Myocyte (in vitro differentiated cells): ENCODE data around the gene SCO1. TPM values are rescaled to one million over a fixed set of nuclear protein-coding genes. Genes with fewer than 3 reads are reported as not detected.
A peak's percentile ranks its signal among the peaks of the same experiment; 100 is the strongest.
"Not testable (repeated sequence)": the region's sequence is repeated elsewhere in the genome, so short reads cannot be mapped to it uniquely, and the experiment has no call there.

Experiments used
- DNase-seq: peaks from one replicate; pipeline ENCODE4 v3.0.0-alpha.2; 2012; ENCODE audit warnings: low read depth
- polyA plus RNA-seq: library from polyadenylated mRNA; unstranded; fragments of >200 nt; gene quantifications from one replicate; pipeline ENCODE4 v1.2.1, GENCODE V29; 2012; ENCODE audit warnings: missing spikeins
- total RNA-seq: library from RNA; depleted of rRNA; stranded (reverse); fragments of >200 nt; gene quantifications from 2 replicates; pipeline ENCODE4 v1.2.3, GENCODE V29; 2014

The SCO1 gene
- total RNA-seq: 49.0 and 53.8 TPM in 2 replicates
- 27.9 TPM for polyA plus RNA-seq

GRCh38 chr17:10697092-10698081 is at the start of gene SCO1, which contains the start of gene ADPRM:
Gene SCO1 (minus strand): TSS chr17:10697533. CDS start chr17:10697507, 26 bp downstream.
Gene ADPRM (plus strand): TSS chr17:10697594. CDS start chr17:10704927, 7,333 bp downstream.
- peak; percentile 97 for DNase-seq

GRCh38 chr17:10745231-10745630 is 47.9 kb upstream of the SCO1 start:
- DNase-seq: peak; percentile 50

- DNase-seq: no peak
These were observed 47.2 kb upstream of the SCO1 start for GRCh38 chr17:10744501-10745000.

GRCh38 chr17:10743316-10744009 is 46.1 kb upstream of the SCO1 start:
- peak; percentile 58 for DNase-seq

- no peak for DNase-seq
These were observed 45.1 kb upstream of the SCO1 start for GRCh38 chr17:10742431-10742830.

- no peak for DNase-seq
These were observed 44.2 kb upstream of the SCO1 start for GRCh38 chr17:10741416-10742135.

- DNase-seq: peak; percentile 22
These were observed 42.1 kb upstream of the SCO1 start for GRCh38 chr17:10739386-10739785.

DNA sequence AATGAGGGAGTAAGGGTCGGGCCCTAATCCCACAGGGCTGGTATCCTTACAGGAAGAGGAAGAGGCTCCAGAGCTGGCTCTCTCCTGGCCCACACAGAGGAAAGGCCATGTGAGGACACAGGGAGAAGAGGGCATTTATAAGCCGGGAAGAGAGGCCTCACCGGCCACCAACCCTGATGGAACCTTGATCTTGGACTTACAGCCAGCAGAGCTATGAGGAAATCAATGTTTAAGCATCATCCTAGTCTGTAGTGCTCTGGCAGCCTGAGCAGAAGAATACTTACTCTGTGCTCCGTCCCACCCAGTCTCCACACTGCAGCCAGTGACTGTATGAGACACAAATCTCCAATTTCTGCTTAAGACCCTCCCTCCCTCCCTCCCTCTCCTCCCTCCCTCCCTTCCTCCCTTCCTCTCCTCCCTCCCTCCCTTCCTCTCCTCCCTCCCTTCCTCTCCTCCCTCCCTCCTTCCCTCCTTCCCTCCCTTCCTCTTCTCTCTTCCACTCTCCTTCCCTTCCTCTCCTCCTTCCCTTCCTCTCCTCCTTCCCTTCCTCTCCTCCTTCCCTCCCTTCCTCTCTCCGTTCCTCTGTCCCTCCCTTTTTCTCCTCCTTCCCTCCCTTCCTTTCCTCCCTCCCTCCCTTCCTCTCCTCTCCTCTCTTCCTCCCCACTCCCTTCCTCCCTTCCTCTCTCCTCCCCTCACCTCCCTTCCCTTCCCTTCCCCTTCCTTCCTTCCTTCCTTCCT is 41.4 kb upstream of the SCO1 start:
- no peak for DNase-seq

DNA sequence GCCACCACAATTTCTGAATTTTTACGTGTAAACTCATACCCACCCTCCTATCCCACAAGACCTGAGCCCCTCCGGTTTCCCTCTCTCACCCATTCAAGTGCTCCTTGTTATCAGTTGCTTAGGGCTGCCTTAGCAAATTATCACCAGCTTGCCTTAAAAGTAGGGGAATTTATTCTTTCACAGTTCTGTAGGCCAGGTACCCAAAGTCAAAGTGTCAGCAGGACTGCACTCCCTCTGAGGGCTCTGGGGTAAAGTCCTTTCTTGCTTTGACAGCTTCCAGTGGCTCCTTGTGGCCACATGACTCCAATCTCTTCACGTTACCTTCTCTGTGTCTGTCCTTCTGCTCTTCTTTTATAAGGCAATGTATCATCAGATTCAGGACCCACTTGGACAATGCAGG is 40.4 kb upstream of the SCO1 start:
- no peak for DNase-seq

GRCh38 chr17:10737168-10737622 is 39.9 kb upstream of the SCO1 start:
- peak; percentile 76 for DNase-seq

GRCh38 chr17:10735821-10736220 is 38.5 kb upstream of the SCO1 start:
- DNase-seq: no peak

DNA sequence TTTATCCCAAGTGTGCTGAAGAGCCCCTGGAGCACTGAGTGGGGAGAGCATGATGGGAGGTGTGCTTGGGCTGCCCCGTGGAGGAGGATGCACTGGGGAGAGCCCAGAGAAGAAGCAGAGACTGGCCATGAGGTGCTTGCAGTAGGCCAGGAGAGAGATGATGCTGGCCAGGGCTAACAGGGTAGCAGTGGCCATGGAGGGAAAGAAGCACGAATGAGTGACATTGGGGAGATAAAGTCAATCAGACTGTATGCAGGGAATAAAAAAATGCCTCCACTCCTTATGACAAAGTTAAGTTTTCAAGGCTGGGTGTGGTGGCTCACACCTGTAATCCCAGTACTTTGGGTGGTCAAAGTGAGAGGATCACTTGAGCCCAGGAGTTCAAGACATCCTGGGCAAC is 37.9 kb upstream of the SCO1 start:
- no peak for DNase-seq

DNA sequence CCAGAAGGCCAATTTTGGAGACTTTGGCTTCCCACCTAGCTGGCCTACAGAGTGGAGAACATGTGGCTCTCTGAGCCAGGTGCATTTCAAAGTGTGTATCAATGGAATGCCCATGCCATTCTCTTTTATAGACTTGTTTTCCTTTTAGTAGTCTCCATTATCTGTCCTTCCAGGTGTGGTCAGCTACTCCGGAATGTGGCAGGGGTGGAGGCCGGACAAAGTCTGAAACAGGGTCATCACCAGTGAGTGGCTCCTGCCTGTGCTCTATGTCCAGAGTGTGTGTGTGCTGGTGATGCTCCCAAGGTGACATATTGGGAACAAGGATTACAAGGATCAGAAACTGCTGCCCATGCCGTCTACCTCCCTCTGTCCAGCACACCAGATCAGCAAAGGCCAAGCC is 36.3 kb upstream of the SCO1 start:
- DNase-seq: no peak

GRCh38 chr17:10732121-10732520 is 34.8 kb upstream of the SCO1 start:
- not testable (repeated sequence) for DNase-seq

- no peak for DNase-seq
These were observed 34.1 kb upstream of the SCO1 start for GRCh38 chr17:10731408-10731879.

DNA sequence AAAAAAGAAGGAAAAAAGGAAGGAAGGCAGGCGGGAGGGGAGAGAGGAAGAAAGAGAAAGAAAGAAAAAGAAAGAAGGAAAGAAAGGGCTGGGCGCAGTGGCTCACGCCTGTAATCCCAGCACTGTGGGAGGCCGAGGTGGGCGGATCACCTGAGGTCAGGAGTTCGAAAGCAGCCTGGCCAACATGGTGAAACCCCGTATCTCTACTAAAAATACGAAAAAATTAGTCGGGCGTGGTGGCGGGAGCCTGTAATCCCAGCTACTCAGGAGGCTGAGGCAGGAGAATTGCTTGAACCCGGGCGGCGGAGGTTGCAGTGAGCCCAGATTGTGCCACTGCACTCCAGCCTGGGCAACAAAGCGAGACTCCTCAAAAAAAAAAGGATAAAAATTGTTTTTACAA is 32.9 kb upstream of the SCO1 start:
- not testable (repeated sequence) for DNase-seq

- peak; percentile 75 for DNase-seq
These were observed 32.2 kb upstream of the SCO1 start, which contains the start of gene TMEM220 for GRCh38 chr17:10729334-10730193. Gene TMEM220 (minus strand): TSS chr17:10730023. CDS start chr17:10729851, 172 bp downstream.

GRCh38 chr17:10728331-10728892 is 31.1 kb upstream of the SCO1 start:
- no peak for DNase-seq

GRCh38 chr17:10727192-10727591 is 29.9 kb upstream of the SCO1 start:
- no peak for DNase-seq
